GM18867 (cell line): ENCODE measurements around the gene LDB1.

ENCODE experiments used
- ATAC-seq: cut with Tn5 transposase; IDR thresholded peaks from one replicate; pipeline ENCODE4 v1.9.1; 2021; ENCODE audit warnings: mild to moderate bottlenecking, moderate library complexity; ENCODE audit not compliant: unreplicated experiment

The LDB1 gene

GRCh38 chr10:102113956-102114857, 6.0 kb downstream of the LDB1 start:
- peak; percentile 13 for ATAC-seq

DNA sequence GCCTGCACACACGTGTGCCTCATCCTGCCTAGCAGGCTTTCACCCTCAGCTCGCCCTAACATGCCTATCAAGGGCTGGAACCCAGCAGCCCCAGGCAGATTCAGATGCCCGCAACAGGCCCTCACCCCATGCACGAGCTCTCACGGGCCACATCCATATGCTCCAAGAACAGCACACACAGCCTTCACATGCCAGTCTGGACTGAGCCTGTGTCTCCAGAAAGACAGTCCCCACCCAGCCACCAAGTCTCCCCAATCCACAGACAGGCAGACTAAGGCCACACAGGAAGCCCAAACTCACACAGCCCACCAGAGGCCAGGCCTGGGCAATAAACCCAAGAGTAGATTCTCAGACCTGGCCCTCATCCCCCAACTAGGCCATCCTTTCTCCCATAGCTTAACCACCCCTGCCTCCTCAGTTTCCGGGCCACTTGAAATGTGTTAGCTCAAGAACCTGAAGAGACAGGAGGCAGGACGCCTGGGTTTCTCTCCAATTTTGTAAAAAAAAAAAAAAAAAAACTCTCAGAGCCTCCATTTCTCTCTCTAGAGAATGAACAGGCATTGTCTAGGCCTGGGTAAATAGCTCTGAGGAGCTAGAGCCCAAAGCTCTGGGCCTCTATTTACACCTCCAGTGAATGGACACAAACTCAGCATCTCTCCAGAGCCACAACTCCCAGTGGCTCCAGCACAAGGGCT, 6.8 kb downstream of the LDB1 start:
- no peak for ATAC-seq

- ATAC-seq, result no peak
These were observed 7.9 kb downstream of the LDB1 start for GRCh38 chr10:102112210-102112817.

- no peak for ATAC-seq
These were observed 8.9 kb downstream of the LDB1 start for GRCh38 chr10:102111276-102111675.

- ATAC-seq, result no peak
These were observed 10.7 kb downstream of the LDB1 start for GRCh38 chr10:102109166-102110116.

- ATAC-seq, result no peak
These were observed 13.2 kb downstream of the LDB1 start for GRCh38 chr10:102106998-102107397.

DNA sequence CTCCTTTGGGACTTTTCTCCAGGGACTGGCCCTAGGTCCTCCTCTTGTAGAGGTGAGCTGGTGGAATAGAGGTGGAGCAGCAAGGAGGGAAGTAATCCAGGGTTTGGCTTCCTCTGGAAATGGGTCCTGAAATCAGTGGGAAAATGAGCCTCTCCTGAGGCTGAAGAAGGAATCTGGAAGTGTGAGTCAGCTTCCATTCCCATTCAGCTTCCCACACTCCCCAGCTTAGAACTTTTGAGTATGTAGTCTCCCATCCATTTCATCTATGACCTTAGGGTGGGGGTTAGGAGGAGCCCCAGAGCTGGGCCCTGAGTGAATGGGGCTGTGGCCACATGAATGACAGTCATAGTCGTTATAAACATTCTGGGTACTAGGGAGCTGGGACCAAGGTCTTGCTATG, 17.7 kb downstream of the LDB1 start:
- ATAC-seq, result no peak

GRCh38 chr10:102101152-102101551, 19.0 kb downstream of the LDB1 start:
- ATAC-seq, result no peak

- ATAC-seq, result no peak
These were observed 23.7 kb downstream of the LDB1 start for GRCh38 chr10:102096449-102096848.

GRCh38 chr10:102090772-102091171, 29.4 kb downstream of the LDB1 start:
- ATAC-seq, result no peak

GRCh38 chr10:102086196-102086595, 34.0 kb downstream of the LDB1 start:
- no peak for ATAC-seq

DNA sequence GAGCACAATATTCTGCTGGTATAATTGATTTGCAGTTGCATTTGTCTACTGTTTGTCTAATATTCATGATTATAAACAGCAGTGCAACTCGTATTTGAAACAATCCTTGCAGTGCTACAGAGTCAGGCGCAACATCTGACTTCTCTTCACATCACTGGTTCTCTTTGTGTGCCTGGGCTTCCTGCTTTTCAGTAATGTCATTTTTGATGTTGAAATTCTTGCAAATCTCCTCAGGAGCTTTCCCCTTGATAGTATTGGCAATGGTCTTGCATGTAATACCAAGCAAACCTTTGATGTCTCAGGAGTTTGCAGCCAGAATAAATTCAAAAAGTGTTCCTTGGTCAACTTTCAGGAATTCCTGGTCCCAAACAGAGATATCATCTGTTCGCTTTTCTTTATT, 34.8 kb downstream of the LDB1 start:
- ATAC-seq, result no peak

DNA sequence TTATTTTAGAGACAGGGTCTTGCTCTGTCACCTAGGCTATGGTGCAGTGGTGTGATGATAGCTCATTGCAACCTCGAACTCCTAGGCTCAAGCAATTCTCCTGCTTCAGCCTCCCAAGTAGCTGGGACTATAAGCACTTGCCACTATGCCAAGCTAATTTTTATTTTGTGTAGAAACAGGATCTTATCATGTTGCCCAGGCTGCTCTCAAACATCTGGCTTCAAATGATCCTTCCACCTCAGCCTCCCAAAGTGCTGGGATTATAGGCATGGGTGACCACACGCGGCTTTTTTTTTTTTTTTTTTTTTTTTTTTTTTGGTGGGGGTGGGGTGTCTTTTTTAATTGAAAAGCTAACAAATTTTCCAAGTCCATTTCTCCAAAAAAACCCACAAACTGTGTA, 36.6 kb downstream of the LDB1 start:
- ATAC-seq, result no peak

- ATAC-seq, result no peak
These were observed 47.3 kb downstream of the LDB1 start for GRCh38 chr10:102072673-102073527.

DNA sequence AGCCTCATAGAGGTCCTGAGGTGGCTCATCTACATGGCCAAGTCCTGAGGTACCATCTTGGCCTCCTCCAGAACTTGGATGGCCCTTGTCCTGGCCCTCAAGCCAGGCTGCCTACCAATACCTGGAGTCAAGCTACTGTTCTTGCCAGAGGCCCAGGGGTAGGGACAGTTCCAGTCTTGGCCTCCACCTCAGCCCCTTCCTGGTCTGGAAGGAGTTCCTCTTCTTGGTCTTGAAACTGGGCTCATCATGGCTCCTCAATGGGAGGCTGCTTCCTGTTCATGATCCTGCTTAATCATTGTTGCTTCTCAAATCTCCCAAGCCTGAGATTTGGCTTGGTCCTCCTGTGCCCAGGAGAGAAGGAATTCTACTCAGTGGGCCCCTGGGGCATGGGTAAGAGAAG, 51.1 kb downstream of the LDB1 start:
- ATAC-seq, result no peak

GRCh38 chr10:102068216-102068615, 52.0 kb downstream of the LDB1 start:
- ATAC-seq, result no peak

DNA sequence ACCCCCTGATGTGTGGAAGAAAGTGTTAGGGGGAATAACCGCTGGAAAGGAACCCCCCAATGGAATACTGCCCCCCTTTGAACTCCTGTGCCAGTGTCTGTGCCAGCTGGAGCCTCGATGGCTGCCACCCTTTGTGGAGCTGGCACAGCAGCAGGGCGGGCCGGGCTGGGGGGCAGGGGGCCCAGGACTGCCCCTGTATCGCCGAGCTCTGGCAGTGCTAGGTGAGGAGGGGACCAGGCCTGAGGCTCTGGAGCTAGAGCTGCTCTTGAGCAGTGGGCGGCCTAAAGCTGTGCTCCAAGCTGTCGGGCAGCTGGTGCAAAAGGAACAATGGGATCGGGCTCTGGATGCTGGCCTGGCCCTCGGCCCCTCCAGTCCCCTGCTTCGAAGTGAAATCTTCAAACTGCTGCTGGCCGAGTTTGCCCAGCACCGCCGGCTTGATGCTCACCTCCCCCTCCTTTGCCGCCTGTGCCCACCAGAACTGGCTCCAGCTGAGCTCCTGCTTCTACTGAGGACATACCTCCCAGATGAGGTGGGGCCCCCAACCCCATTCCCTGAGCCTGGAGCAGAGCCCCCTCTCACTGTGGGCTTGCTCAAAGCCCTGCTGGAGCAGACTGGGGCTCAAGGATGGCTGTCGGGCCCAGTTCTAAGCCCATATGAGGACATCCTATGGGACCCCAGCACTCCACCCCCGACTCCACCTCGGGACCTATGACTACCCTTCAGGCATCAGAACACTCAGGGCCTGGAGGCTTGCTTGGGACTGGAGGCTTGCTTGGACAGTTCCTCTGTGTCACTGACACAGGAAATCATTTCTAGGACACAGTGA, 52.9 kb downstream of the LDB1 start:
- no peak for ATAC-seq

GRCh38 chr10:102066399-102067088, 53.6 kb downstream of the LDB1 start:
- no peak for ATAC-seq
